HEK293 (cell line): ENCODE measurements around the gene GPR146.
A peak's percentile ranks its signal among the peaks of the same experiment; 100 is the strongest.

Experiments used
- CTCF ChIA-PET: fragments of 350-600 bp; formaldehyde crosslinking; extraction: SDS; loops from one replicate; lab custom pipeline; 2021; ENCODE audit warnings: antibody characterized with exemption; lab: Yijun Ruan, JAX
- POLR2A ChIA-PET: fragments of 300-600 bp; formaldehyde crosslinking; extraction: SDS; loops from one replicate; lab custom pipeline; 2020; ENCODE audit warnings: antibody characterized with exemption, inconsistent platforms; lab: Yijun Ruan, JAX
- H3K27ac ChIP-seq: fragments of 200-500 bp; sonication (Bioruptor generic); 2 replicates; pipeline ENCODE4 v1.5.1; 2014; ENCODE audit warnings: low read depth, low read length, control low read depth, inconsistent platforms; ENCODE audit errors: extremely low read depth
- H3K36me3 ChIP-seq, 2 experiments: fragments of 200-500 bp in 1 of 2; sonication (Bioruptor generic) in 1 of 2; 1 replicate in 1 of 2; 2 replicates in 1 of 2; pipeline ENCODE4 v1.5.1; 2014 to 2017; ENCODE audit warnings: inconsistent platforms in 2 of 2, low read length in 2 of 2; ENCODE audit not compliant: control insufficient read depth in 2 of 2, insufficient read depth in 1 of 2
- H3K4me1 ChIP-seq: fragments of 200-500 bp; sonication (Bioruptor generic); 2 replicates; pipeline ENCODE4 v1.5.1; 2014; ENCODE audit warnings: mild to moderate bottlenecking, low read length, inconsistent platforms; ENCODE audit not compliant: control insufficient read depth, insufficient read depth
- H3K4me3 ChIP-seq: 2 replicates; pipeline ENCODE4 v1.5.1; 2011; ENCODE audit warnings: low read depth, mild to moderate bottlenecking, control low read depth, low read length, moderate library complexity
- H3K9me3 ChIP-seq: fragments of 200-500 bp; sonication (Bioruptor generic); 2 replicates; pipeline ENCODE4 v1.5.1; 2014; ENCODE audit warnings: low read depth, low read length, inconsistent platforms; ENCODE audit not compliant: control insufficient read depth, insufficient read depth
- CTCF ChIP-seq: fragments of 450-650 bp; formaldehyde crosslinking; IDR thresholded peaks from 2 replicates; pipeline ENCODE4 v1.5.1; 2016; ENCODE audit warnings: missing biosample characterization, missing genetic modification characterization
- EGR2 ChIP-seq: fragments of 450-650 bp; formaldehyde crosslinking; IDR thresholded peaks from 2 replicates; pipeline ENCODE4 v1.5.1; 2016; ENCODE audit warnings: low read depth, missing biosample characterization, missing genetic modification characterization
- KLF9 ChIP-seq: fragments of 450-650 bp; formaldehyde crosslinking; IDR thresholded peaks from 2 replicates; pipeline ENCODE4 v1.5.1; 2016; ENCODE audit warnings: missing biosample characterization, missing genetic modification characterization, low read depth
- SALL2 ChIP-seq: fragments of 450-650 bp; formaldehyde crosslinking; IDR thresholded peaks from 2 replicates; pipeline ENCODE4 v1.5.0; 2017; ENCODE audit warnings: missing biosample characterization, mild to moderate bottlenecking, missing genetic modification characterization, borderline replicate concordance
- SCRT1 ChIP-seq: fragments of 450-650 bp; formaldehyde crosslinking; IDR thresholded peaks from 2 replicates; pipeline ENCODE4 v1.5.1; 2016; ENCODE audit warnings: missing biosample characterization, missing genetic modification characterization, borderline replicate concordance
- SP3 ChIP-seq: fragments of 450-650 bp; formaldehyde crosslinking; IDR thresholded peaks from 2 replicates; pipeline ENCODE4 v1.5.1; 2016; ENCODE audit warnings: missing biosample characterization, missing genetic modification characterization
- ZFHX2 ChIP-seq: fragments of 450-650 bp; formaldehyde crosslinking; conservative IDR thresholded peaks from 2 replicates; pipeline ENCODE4 v1.5.1; 2016; ENCODE audit warnings: missing biosample characterization, missing genetic modification characterization
- ZFP69B ChIP-seq: fragments of 450-650 bp; formaldehyde crosslinking; IDR thresholded peaks from 2 replicates; pipeline ENCODE4 v1.5.1; 2016; ENCODE audit warnings: missing biosample characterization, missing genetic modification characterization
- ZNF148 ChIP-seq: fragments of 450-650 bp; formaldehyde crosslinking; IDR thresholded peaks from 2 replicates; pipeline ENCODE4 v1.5.0; 2017; ENCODE audit warnings: missing biosample characterization, missing genetic modification characterization, borderline replicate concordance
- ZNF155 ChIP-seq: fragments of 450-650 bp; formaldehyde crosslinking; IDR thresholded peaks from 2 replicates; pipeline ENCODE4 v1.5.1; 2016; ENCODE audit warnings: missing biosample characterization, missing genetic modification characterization
- ZNF239 ChIP-seq: fragments of 450-650 bp; formaldehyde crosslinking; IDR thresholded peaks from 2 replicates; pipeline ENCODE4 v1.5.1; 2016; ENCODE audit warnings: missing biosample characterization, missing genetic modification characterization
- ZNF426 ChIP-seq: fragments of 450-650 bp; formaldehyde crosslinking; IDR thresholded peaks from 2 replicates; pipeline ENCODE4 v1.5.1; 2017; ENCODE audit warnings: missing biosample characterization, missing genetic modification characterization, mild to moderate bottlenecking, inconsistent platforms, moderate library complexity
- ZNF585B ChIP-seq: fragments of 450-650 bp; formaldehyde crosslinking; IDR thresholded peaks from 2 replicates; pipeline ENCODE4 v1.5.1; 2016; ENCODE audit warnings: missing biosample characterization, missing genetic modification characterization
- ZNF629 ChIP-seq: fragments of 450-650 bp; formaldehyde crosslinking; IDR thresholded peaks from 2 replicates; pipeline ENCODE4 v1.5.1; 2017; ENCODE audit warnings: missing biosample characterization, missing genetic modification characterization
- ZNF76 ChIP-seq: fragments of 450-650 bp; formaldehyde crosslinking; IDR thresholded peaks from 2 replicates; pipeline ENCODE4; 2016; ENCODE audit warnings: low read depth, missing biosample characterization, missing genetic modification characterization, borderline replicate concordance

The GPR146 gene

GRCh38 chr7:1057416-1058291 is 13.3 kb downstream of the GPR146 start:
- H3K27ac ChIP-seq, result no peak overlapping the region
- POLR2A ChIA-PET, result interaction anchor here (0.5 kb wide), 1 partner anchor 15 kb away, joined by 6 read pairs; no protein-coding TSS in a partner anchor
- CTCF ChIA-PET, result interaction anchor here (0.9 to 1.3 kb wide), 3 partner anchors 8 to 65 kb away, joined by 3 to 7 read pairs (median 4); no protein-coding TSS in a partner anchor

GRCh38 chr7:1058311-1058710 is 14.0 kb downstream of the GPR146 start:
- CTCF ChIA-PET, result interaction anchor here (0.9 to 1.5 kb wide), 2 partner anchors 13 to 28 kb away, joined by 4 to 10 read pairs; partner anchors contain the start of gene GPR146
- H3K4me1 ChIP-seq, result no peaks in the 10 kb centered on the region
- H3K4me3 ChIP-seq, result no peak overlapping the region
- H3K36me3 ChIP-seq, result peaks cover 0 to 7% of the 10 kb centered on the region in 2 experiments; a peak in 1 of 3 replicates
- POLR2A ChIA-PET, result interaction anchor here (0.5 kb wide), 1 partner anchor 14 kb away, joined by 6 read pairs; no protein-coding TSS in a partner anchor
- TF ChIP-seq ZNF239 (tag by site-specific recombination) (no peak), ZNF155 (tag by site-specific recombination) (no peak), SP3 (tag by site-specific recombination) (no peak), ZNF148 (tag by site-specific recombination) (no peak), ZNF585B (no peak), ZNF426 (tag by site-specific recombination) (no peak), CTCF (tag by site-specific recombination) (no peak), SALL2 (tag by site-specific recombination) (no peak)
- TF ChIP-seq, all 188 proteins: peak for 0
- no peaks in the 10 kb centered on the region for H3K9me3 ChIP-seq
- no peak overlapping the region for H3K27ac ChIP-seq

More at GRCh38 chr7:1057416-1058291, 13.3 kb downstream of the GPR146 start:
- no peaks in the 10 kb centered on the region for H3K9me3 ChIP-seq
- no peaks in the 10 kb centered on the region for H3K4me1 ChIP-seq
- TF ChIP-seq KLF9 (tag by site-specific recombination) (0 out of 2 replicates have a peak, but pooled peaks have one; percentile 11), ZFHX2 (tag by site-specific recombination) (peak; percentile 63), SCRT1 (tag by site-specific recombination) (no peak), EGR2 (tag by site-specific recombination) (peak; percentile 32; the same call in 1 of the 2 replicates), ZNF76 (tag by site-specific recombination) (no peak)
- no peak overlapping the region for H3K4me3 ChIP-seq
- H3K36me3 ChIP-seq, result peaks cover 0 to 7% of the 10 kb centered on the region in 2 experiments; a peak in 1 of 3 replicates

- TF ChIP-seq ZFP69B (tag by site-specific recombination) (no peak), ZNF629 (tag by site-specific recombination) (peak; percentile 34; the same call in 1 of the 2 replicates)
- TF ChIP-seq, all 188 proteins: peak for 1
- Histone ChIP-seq H3K9me3 (no peaks in the 10 kb centered on the region), H3K4me3 (no peak overlapping the region), H3K4me1 (no peaks in the 10 kb centered on the region), H3K27ac (no peak overlapping the region), H3K36me3 (peaks cover 0 to 7% of the 10 kb centered on the region in 2 experiments; a peak in 1 of 3 replicates)
- ChIA-PET CTCF (interaction anchor here (0.9 to 1.5 kb wide), 2 partner anchors 14 to 27 kb away, joined by 4 to 10 read pairs; partner anchors contain the start of gene GPR146), POLR2A (no interaction called here)
Measured at GRCh38 chr7:1058821-1059199, 14.5 kb downstream of the GPR146 start.
